Astrocyte (in vitro differentiated cells and primary cell): ENCODE data around the gene ANTXR1. TPM values are rescaled to one million over a fixed set of nuclear protein-coding genes. Genes with fewer than 3 reads are reported as not detected.
A peak's percentile ranks its signal among the peaks of the same experiment; 100 is the strongest.

Experiments
- DNase-seq: peaks from one replicate; pipeline ENCODE4 v3.0.0-alpha.2; 2010; ENCODE audit warnings: low read depth
- FAIRE-seq: peaks from 2 replicates; lab custom pipeline; 2011; peaks lifted over from hg19 to GRCh38; lab: Jason Lieb, UNC
- H2AFZ ChIP-seq: 2 replicates; pipeline ENCODE4 v1.6.0; 2012; ENCODE audit warnings: low read depth, low read length, inconsistent platforms
- H3K27ac ChIP-seq: 2 replicates; pipeline ENCODE4 v1.5.1; 2011; ENCODE audit warnings: low read depth, low read length, inconsistent platforms
- H3K27me3 ChIP-seq: 2 replicates; pipeline ENCODE4 v1.6.0; 2011; ENCODE audit warnings: low read length, inconsistent platforms; ENCODE audit not compliant: insufficient read depth
- H3K36me3 ChIP-seq: 2 replicates; pipeline ENCODE4 v1.5.1; 2011; ENCODE audit warnings: low read length, inconsistent platforms; ENCODE audit not compliant: insufficient read depth
- H3K4me1 ChIP-seq: 2 replicates; pipeline ENCODE4 v1.5.1; 2011; ENCODE audit warnings: low read length, inconsistent platforms; ENCODE audit not compliant: insufficient read depth
- H3K4me2 ChIP-seq: 2 replicates; pipeline ENCODE4 v1.6.0; 2012; ENCODE audit warnings: low read length, inconsistent platforms
- H3K4me3 ChIP-seq: 2 replicates; pipeline ENCODE4 v1.5.1; 2011; ENCODE audit warnings: low read depth, mild to moderate bottlenecking, low read length, inconsistent platforms; ENCODE audit not compliant: insufficient read depth
- H3K79me2 ChIP-seq: 2 replicates; pipeline ENCODE4 v1.6.0; 2012; ENCODE audit warnings: mild to moderate bottlenecking, low read length, inconsistent platforms; ENCODE audit not compliant: insufficient read depth
- H3K9ac ChIP-seq: 2 replicates; pipeline ENCODE4 v1.6.0; 2012; ENCODE audit warnings: mild to moderate bottlenecking, low read length, inconsistent platforms
- H3K9me3 ChIP-seq: 2 replicates; pipeline ENCODE4 v1.5.1; 2012; ENCODE audit warnings: low read depth, mild to moderate bottlenecking, low read length, inconsistent platforms; ENCODE audit not compliant: insufficient read depth
- H4K20me1 ChIP-seq: 2 replicates; pipeline ENCODE4 v1.6.0; 2012; ENCODE audit warnings: low read length, inconsistent platforms; ENCODE audit not compliant: insufficient read depth
- H3K27ac Mint-ChIP-seq: one replicate; pipeline ENCODE4 v1.8.0; 2021; ENCODE audit warnings: mild to moderate bottlenecking, mixed read lengths; ENCODE audit not compliant: unreplicated experiment
- H3K27me3 Mint-ChIP-seq: one replicate; pipeline ENCODE4 v1.8.0; 2021; ENCODE audit warnings: low read depth, mixed read lengths; ENCODE audit not compliant: unreplicated experiment
- H3K36me3 Mint-ChIP-seq: one replicate; pipeline ENCODE4 v1.8.0; 2021; ENCODE audit warnings: low read depth, mixed read lengths; ENCODE audit not compliant: unreplicated experiment
- H3K4me1 Mint-ChIP-seq: one replicate; pipeline ENCODE4 v1.8.0; 2021; ENCODE audit warnings: low read depth, mixed read lengths; ENCODE audit not compliant: unreplicated experiment
- H3K4me3 Mint-ChIP-seq: one replicate; pipeline ENCODE4 v1.8.0; 2021; ENCODE audit warnings: mild to moderate bottlenecking, moderate library complexity, mixed read lengths; ENCODE audit not compliant: unreplicated experiment
- H3K9me3 Mint-ChIP-seq: one replicate; pipeline ENCODE4 v1.8.0; 2021; ENCODE audit warnings: mild to moderate bottlenecking, mixed read lengths; ENCODE audit not compliant: unreplicated experiment
- EZH2 ChIP-seq: IDR thresholded peaks from 2 replicates; pipeline ENCODE4 v1.6.1; 2012; ENCODE audit warnings: mild to moderate bottlenecking, low read length, inconsistent platforms; ENCODE audit not compliant: insufficient read depth
- total RNA-seq: library from RNA; stranded (reverse); gene quantifications from 2 replicates; pipeline ENCODE4 v1.2.1, GENCODE V29; 2021
- TF ChIP-seq, protein P1 (sequence below): IDR thresholded peaks from 2 replicates; pipeline ENCODE4 v1.5.1; 2011; ENCODE audit warnings: low read depth, mild to moderate bottlenecking, inconsistent platforms, low read length, moderate library complexity; ENCODE audit not compliant: insufficient read depth

The ANTXR1 gene
- total RNA-seq, 1 donor from 2014 or later, result 67.8 TPM

GRCh38 chr2:69213782-69214181, 200.8 kb downstream of the ANTXR1 start:
- FAIRE-seq (no peak), DNase-seq (no peak)
- H3K27me3 Mint-ChIP-seq, result no peaks in the 10 kb centered on the region
- H4K20me1 ChIP-seq, result no peaks in the 10 kb centered on the region
- no peaks in the 10 kb centered on the region for H3K27me3 ChIP-seq
- H3K4me1 Mint-ChIP-seq, result peaks cover 10% of the 10 kb centered on the region
- H3K36me3 Mint-ChIP-seq, result peaks cover 12% of the 10 kb centered on the region
- no peak overlapping the region for H3K4me3 Mint-ChIP-seq
- H3K9me3 Mint-ChIP-seq, result peaks cover 3% of the 10 kb centered on the region
- H3K9me3 ChIP-seq, result no peaks in the 10 kb centered on the region
- peak overlapping the region; percentile 20 for H3K4me2 ChIP-seq
- H3K4me3 ChIP-seq, result no peak overlapping the region
- H3K79me2 ChIP-seq, result no peaks in the 10 kb centered on the region
- H3K27ac Mint-ChIP-seq, result no peak overlapping the region
- peaks cover under 1% of the 10 kb centered on the region for H3K36me3 ChIP-seq
- TF ChIP-seq, protein P1, sequence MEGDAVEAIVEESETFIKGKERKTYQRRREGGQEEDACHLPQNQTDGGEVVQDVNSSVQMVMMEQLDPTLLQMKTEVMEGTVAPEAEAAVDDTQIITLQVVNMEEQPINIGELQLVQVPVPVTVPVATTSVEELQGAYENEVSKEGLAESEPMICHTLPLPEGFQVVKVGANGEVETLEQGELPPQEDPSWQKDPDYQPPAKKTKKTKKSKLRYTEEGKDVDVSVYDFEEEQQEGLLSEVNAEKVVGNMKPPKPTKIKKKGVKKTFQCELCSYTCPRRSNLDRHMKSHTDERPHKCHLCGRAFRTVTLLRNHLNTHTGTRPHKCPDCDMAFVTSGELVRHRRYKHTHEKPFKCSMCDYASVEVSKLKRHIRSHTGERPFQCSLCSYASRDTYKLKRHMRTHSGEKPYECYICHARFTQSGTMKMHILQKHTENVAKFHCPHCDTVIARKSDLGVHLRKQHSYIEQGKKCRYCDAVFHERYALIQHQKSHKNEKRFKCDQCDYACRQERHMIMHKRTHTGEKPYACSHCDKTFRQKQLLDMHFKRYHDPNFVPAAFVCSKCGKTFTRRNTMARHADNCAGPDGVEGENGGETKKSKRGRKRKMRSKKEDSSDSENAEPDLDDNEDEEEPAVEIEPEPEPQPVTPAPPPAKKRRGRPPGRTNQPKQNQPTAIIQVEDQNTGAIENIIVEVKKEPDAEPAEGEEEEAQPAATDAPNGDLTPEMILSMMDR, result no peak
- no peak for TF ChIP-seq EZH2
- no peak overlapping the region for H3K27ac ChIP-seq
- peaks cover 27% of the 10 kb centered on the region for H3K4me1 ChIP-seq
- H3K9ac ChIP-seq, result no peak overlapping the region
- no peak overlapping the region for H2AFZ ChIP-seq

DNA sequence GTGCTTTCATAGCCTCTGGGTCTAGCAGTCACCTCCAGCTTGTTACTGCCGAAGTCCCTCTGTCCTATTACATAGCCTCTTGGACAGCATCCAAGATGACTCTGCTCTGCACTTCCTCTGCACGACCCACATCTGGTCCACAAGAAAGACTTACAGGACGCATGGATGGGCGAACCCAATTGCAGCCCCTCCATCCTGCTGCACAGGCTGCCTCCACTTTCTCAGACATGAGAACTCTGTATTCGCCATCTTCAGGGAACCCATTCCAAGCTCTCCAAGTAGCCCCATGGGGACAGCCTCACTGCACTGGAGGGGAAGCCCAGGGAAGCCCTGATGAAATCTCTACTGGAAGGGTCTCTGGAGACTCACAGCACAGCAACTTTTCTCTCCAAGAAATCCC, 201.9 kb downstream of the ANTXR1 start:
- H3K9ac ChIP-seq, result no peak overlapping the region
- H3K4me3 ChIP-seq, result no peak overlapping the region
- Mint-ChIP-seq H3K4me3 (no peak overlapping the region), H3K4me1 (peaks cover 10% of the 10 kb centered on the region), H3K27ac (no peak overlapping the region), H3K9me3 (peaks cover 3% of the 10 kb centered on the region), H3K27me3 (no peaks in the 10 kb centered on the region), H3K36me3 (peaks cover 12% of the 10 kb centered on the region)
- no peaks in the 10 kb centered on the region for H3K36me3 ChIP-seq
- TF ChIP-seq EZH2, result no peak
- TF ChIP-seq, protein P1, result no peak
- no peaks in the 10 kb centered on the region for H4K20me1 ChIP-seq
- H3K79me2 ChIP-seq, result no peaks in the 10 kb centered on the region
- no peaks in the 10 kb centered on the region for H3K27me3 ChIP-seq
- peaks cover 27% of the 10 kb centered on the region for H3K4me1 ChIP-seq
- no peaks in the 10 kb centered on the region for H3K9me3 ChIP-seq
- no peak overlapping the region for H3K27ac ChIP-seq
- peak overlapping the region; percentile 42 for H3K4me2 ChIP-seq
- FAIRE-seq (peak; percentile 9), DNase-seq (peak; percentile 64)
- H2AFZ ChIP-seq, result no peak overlapping the region

- H3K27me3 Mint-ChIP-seq, result no peaks in the 10 kb centered on the region
- H2AFZ ChIP-seq, result no peak overlapping the region
- peak; percentile 20 for FAIRE-seq
These were observed 203.8 kb downstream of the ANTXR1 start for GRCh38 chr2:69216535-69217332.

More at GRCh38 chr2:69216535-69217332, 203.8 kb downstream of the ANTXR1 start:
- H3K27ac ChIP-seq, result no peak overlapping the region
- H3K4me3 ChIP-seq, result no peak overlapping the region
- H3K27me3 ChIP-seq, result no peaks in the 10 kb centered on the region
- Mint-ChIP-seq H3K27ac (peak overlapping the region; percentile 13), H3K9me3 (peaks cover 3% of the 10 kb centered on the region), H3K4me1 (peaks cover 17% of the 10 kb centered on the region), H3K36me3 (peaks cover 12% of the 10 kb centered on the region), H3K4me3 (no peak overlapping the region)
- H3K4me2 ChIP-seq, result peak overlapping the region; percentile 53
- peak; percentile 88 for DNase-seq
- H3K4me1 ChIP-seq, result peaks cover 27% of the 10 kb centered on the region
- H4K20me1 ChIP-seq, result no peaks in the 10 kb centered on the region
- no peak for TF ChIP-seq EZH2
- TF ChIP-seq, protein P1, result no peak
- H3K9ac ChIP-seq, result no peak overlapping the region
- no peaks in the 10 kb centered on the region for H3K79me2 ChIP-seq
- no peaks in the 10 kb centered on the region for H3K9me3 ChIP-seq
- H3K36me3 ChIP-seq, result no peaks in the 10 kb centered on the region
